Measurements from ENCODE around the gene DMBT1.

Gene DMBT1

DNA sequence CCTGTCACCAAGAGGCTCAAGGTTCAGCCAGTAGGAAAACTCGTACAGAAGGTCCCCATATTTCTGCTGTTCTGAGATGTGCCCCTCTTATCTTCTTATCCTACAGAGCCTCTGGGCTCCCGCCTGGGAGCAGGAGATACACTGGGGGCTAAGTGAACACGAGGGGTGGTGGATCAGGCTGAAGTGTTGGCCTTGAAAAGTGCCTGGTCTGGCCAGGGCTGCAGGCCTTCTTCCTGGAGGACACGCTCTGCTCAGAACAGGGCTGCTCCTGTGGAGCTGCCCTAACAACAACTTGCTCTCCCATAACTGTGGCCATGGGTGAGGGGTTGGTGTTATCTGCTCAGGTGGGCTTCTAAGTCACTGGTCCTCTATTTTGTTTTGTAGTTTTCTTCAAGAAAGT lies 105.4 kb downstream of the DMBT1 start:
- H3K4me3 ChIP-seq (ENCODE audit: low read depth, low read length), result no peak overlapping the region

DNA sequence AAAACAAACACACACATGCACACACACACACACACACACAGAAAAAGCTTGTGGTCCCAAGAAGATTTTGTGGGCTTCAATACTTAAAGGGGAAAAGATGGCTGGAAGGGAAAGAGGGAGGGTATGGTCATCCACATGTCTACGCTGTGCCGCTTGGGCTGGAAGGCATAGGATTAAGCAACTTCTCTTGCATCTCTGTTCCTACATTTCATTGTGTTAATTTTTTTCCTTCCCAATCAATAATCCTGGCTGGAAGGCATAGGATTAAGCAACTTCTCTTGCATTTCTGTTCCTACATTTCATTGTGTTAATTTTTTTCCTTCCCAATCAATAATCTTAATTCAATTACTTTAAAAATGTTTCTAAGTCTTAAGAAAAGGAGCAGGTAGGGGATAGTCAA lies 108.5 kb downstream of the DMBT1 start:
- H3K4me3 ChIP-seq (ENCODE audit: low read depth, low read length), result no peak overlapping the region

DNA sequence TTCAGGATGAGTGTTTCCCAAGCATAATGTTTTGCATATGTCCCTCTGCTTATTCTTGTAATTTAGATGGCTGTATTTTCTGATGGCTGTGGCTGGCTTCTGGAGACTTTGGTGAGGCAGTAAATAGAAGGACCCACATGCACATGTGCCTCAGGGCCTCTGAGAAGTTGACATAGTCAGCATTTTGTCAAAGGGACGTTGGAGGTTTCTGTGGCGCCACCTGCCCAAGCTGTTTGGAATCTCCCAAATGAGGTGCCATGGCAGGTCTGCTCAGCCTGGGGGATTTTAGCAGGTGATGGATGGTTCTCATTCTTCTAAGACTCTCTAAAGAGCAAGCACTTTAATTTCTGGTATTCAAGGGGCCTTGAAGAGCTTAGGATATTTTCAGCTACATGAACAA lies 109.3 kb downstream of the DMBT1 start:
- no peak overlapping the region for H3K4me3 ChIP-seq (ENCODE audit: low read depth, low read length)

DNA sequence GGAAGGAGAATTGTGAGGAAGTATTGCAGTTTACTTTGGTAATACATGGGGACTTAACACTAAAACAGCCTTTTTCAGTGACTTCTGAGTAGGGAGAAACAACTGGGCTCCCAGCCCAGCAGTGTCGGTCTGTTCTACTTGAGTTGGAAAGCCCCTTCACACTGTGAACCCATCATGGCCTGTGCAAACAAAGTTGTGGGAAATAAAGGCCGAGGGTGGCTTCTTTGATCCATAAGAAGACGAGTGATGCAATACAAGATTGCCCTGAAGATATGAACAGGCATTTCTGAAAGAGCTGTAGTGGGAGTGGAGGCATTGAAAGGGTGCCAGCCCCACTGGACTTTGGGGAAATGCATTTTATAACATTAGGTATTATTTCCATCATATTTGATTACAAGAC lies 110.8 kb downstream of the DMBT1 start:
- no peak overlapping the region for H3K4me3 ChIP-seq (ENCODE audit: low read depth, low read length)

DNA sequence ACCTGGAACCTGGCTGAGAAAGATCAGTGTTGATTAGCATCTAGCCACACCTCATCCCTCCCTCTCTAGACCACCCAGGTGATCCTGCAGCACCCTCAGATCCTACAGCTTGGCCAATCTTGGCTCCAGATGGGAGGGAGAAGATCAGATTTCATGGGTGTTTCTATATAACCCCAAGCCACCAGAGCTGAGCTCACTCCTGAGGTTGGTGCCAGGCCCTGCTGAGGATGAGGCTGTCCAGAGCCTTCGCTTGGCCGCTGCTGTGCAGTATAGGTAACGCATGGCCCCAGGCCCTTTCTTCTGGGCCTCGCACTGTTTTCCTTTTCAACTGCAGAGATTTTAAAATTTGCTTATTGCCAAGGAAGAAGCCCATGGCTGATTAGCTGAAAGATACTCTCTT lies 112.1 kb downstream of the DMBT1 start:
- no peak overlapping the region for H3K4me3 ChIP-seq (ENCODE audit: low read depth, low read length)

DNA sequence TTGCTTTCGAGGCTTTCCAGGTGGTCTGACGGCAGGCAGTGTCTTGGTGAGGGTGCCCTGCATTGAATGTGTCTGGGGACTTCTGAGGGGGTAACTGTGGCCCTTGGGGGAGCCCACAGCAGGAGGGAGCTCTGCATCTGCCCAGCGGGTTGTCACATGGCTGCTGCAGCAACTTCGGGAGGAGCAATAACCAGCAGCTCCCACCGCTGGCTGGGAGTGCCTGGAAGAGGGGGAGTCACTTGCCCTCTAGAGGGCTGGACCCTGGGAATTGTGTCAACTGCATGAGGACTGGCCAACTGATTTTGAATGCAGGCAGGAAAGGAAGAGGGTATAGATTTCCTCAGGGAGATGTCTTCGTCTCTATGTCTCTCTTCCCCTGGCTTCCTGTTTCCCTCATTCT lies 112.7 kb downstream of the DMBT1 start:
- no peak overlapping the region for H3K4me3 ChIP-seq (ENCODE audit: low read depth, low read length)

DNA sequence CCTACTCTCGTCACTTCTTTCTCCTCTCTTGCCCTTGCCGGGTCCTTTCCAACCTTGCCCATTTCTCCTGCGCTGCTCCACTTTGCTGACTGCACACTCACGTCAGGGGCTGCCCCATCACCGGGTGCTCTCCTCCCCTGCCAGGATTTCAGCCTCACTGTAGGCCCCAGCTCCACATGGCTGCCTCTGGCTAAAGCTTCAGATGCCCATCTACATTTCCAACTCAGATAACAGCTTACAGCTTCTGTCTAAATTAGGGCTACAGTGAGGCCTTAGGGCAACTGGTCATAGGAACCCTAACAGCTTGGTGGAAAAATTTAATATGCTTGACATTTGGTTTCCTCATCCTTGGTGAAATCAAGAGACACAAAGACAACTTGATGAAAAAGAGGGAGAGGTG lies 113.2 kb downstream of the DMBT1 start:
- no peak overlapping the region for H3K4me3 ChIP-seq (ENCODE audit: low read depth, low read length)

DNA sequence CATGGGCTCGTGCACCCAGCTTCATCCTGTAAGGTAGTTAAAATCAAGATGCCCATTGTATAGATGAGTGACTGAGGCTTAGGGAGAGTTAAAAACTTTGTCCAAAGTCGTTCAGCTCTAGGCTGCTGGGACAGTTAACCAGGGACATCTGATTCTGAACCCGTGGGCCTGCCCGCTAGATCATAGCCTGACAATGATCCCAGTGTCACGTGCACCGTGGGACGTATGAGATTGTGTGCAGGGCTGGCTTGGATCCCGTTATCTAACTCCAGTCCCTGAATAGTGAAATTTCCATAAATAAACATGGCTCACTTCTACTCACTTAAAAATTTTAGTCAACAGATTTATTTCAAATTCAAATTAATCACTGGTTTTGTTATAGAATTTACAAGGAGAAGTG lies 114.2 kb downstream of the DMBT1 start:
- no peak overlapping the region for H3K4me3 ChIP-seq (ENCODE audit: low read depth, low read length)

DNA sequence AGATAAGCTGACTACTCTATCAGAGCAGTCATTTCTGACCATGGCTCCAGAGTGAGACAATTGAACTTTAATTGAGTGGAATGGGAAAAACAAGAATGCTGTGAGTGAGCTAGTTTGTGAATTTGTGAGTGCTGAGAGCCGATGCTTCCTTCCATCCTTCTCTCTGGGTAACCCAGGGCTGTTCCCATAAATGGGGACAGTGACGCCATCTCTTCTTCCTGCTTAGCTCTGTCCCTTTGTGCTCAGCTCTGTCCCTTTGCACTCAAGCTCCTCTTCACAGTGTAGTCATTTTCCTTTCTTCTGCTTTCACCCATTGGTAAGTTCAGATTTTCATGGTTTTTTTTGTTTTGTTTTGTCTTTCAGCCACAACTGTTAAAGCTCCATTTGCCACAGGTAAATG lies 114.7 kb downstream of the DMBT1 start:
- no peak overlapping the region for H3K4me3 ChIP-seq (ENCODE audit: low read depth, low read length)

DNA sequence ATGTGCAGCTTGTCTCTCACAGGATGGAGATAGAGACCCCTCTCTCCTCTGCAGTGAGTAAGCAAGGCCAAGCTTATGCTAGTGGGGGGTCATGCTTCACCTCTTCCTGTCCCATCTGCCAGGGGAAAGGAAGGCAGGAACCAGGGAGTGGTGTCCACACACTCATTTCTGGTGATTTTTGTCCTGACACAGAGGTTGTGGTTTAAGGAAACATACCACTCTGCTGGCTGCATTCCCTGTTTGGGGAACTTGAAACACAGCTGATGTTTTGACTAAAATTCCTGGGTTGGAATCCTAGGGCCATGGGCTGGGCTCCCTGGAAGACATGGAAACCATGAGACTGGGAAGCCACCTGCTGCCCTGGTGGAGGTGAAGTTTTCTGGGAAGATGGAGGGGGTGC lies 117.7 kb downstream of the DMBT1 start:
- no peak overlapping the region for H3K4me3 ChIP-seq (ENCODE audit: low read depth, low read length)

DNA sequence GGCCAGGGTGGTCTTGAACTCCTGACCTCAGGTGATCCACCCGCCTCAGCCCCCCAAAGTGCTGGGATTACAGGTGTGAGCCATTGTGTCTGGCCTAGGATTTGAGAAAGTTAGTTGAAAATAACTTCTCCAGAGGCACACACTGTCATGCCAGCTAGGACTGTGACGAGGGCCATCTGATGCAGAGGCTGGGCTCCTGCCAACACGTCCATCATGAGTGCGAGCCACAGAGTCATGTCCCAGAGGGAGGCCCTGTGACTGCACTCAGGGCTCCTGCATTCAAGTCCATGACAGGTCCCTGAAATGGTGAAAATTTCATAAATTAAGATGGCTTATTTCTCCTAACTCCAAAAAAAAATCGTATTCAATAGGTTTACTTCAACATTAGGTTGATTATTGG lies 122.0 kb downstream of the DMBT1 start:
- H3K4me3 ChIP-seq (ENCODE audit: low read depth, low read length), result no peak overlapping the region

DNA sequence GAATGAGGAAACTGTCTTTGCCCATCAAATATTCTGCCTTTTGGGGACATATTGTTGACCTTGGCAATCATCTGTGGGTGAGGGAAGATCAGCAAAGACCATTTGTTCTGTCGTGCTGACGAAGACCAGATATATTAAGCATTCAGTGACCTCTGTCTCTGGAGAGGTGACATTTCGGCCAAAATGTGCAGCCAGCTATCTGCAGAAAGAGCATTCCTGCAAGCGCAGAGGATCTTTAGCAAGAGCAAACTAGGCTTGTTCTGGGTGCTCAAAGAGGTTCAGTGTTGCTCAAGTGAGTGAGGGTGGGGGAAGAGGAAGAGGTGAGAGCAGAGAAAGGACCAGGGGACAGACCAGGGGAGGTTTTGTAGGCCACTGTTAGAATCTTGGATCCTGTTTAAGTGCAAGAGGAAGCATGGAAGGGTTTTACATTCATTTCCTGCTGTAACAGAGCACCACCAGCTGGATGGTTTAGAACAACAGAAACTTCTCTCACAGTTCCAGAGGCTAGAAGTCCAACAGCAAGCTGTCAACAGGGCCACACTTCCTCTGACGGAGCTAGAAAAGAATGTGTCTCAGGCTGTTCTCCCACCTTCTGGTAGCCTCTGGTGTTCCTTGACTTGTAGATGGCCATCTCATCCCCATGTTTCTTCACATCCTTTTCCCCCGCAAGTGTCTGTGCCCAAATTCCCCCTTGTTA lies 127.9 kb downstream of the DMBT1 start:
- H3K4me3 ChIP-seq (ENCODE audit: low read depth, low read length), result no peak overlapping the region

DNA sequence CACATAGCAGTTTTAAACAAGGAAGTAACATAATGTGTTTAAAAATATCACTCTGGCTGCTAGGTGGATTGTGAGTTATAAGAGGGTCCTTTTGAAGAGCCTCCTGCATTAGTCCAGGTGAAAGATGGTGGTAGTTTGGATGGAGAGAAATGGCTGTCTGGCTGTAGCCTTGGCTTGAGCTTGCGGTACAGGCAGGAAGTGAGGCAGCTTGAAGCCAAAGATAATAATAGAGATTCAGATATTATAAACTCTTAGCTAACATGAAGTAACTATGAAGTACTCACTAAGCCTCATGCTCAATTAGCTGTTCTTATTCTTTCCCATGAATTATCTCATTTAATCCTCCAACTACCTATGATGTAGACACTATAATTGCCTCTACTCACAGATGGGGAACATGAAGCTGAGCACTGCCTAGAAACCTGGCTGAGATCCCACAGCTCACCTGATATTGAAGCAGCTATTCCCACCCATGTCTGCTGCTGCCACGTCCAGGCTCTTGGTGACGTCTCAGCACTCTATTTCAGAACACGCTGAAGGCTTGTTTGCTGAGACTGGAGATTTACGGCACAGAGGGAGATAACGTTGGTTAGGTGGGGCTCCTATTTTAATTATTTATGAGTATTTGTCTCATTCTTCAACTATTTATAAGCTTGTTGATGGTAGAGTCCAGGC lies 128.7 kb downstream of the DMBT1 start:
- H3K4me3 ChIP-seq (ENCODE audit: low read depth, low read length), result no peak overlapping the region

DNA sequence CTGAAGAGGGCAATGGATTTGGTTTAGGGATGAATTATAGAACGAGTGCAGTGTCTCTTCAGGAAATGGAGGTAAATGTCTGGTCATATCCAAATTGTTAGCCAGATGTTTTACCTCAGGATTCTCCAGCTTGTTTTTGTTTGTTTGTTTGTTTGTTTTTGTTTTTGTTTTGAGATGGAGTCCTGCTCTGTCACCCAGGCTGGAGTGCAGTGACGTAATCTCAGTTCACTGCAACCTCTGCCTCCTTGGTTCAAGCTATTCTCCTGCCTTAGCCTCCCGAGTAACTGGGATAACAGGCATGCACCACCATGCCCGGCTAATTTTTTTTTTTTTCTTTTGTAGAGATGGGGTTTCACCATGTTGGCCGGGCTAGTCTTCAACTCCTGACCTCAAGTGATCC lies 132.2 kb downstream of the DMBT1 start:
- H3K4me3 ChIP-seq (ENCODE audit: low read depth, low read length), result no peak overlapping the region

All from iPS-11a (cell line).